ENCODE data around the gene SLC6A9.
A peak's percentile ranks its signal among the peaks of the same experiment; 100 is the strongest.

SLC6A9 gene

DNA sequence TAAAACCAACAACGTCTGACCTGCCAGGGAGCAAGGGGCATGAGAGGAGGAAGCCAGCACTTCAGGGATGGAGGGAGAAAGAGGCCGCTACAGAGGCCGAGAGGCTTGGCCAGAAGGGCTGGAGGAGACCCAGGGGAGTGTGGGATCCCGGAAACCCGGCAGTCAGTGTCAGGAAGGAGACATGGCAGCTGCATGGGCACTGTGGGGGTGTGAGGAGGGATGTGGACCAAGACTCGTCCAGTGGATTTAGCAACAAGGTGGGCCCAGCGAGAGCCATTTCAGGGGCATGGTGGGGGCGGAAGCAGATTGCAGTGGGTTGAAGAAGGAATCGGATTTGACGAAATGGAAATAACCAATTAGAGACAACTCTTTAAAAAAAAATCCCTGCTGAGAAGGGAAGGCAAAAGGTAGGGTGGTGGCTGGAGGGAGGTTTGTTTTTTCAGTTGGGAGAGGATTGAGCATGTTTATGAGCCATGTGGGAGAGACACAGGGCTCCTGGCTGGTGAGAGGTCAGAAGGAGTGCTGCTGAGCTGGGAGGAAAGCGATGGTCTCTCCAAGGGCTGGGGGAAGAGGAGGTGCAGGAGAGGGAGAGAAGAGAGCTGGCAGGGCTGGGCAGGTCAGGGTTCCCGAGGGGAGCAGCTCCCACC is 47.9 kb downstream of the SLC6A9 start:
- DNase-seq (ENCODE audit: low read depth in 2 of 2) = no peak

DNA sequence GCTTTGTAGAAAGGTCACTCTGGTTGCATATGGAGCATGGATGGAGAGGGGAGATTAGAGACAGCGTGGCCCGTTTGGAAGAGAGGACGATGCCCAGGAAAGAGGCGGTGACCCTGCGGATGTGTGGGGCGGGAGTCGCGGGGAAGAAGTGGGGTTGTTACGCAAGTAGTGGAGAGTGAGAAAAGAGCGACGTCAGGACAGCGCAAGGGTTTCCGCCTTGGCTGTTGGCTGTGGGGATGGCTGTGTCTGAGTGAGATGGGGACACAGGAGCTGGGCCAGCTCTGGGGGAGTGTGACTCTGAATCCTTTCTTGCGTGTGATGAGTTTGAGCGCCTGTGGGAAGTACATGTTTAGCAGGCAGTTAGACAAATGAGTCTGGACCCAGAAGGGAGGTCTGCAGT is 48.5 kb downstream of the SLC6A9 start:
- no peak for DNase-seq (ENCODE audit: low read depth in 2 of 2)

DNA sequence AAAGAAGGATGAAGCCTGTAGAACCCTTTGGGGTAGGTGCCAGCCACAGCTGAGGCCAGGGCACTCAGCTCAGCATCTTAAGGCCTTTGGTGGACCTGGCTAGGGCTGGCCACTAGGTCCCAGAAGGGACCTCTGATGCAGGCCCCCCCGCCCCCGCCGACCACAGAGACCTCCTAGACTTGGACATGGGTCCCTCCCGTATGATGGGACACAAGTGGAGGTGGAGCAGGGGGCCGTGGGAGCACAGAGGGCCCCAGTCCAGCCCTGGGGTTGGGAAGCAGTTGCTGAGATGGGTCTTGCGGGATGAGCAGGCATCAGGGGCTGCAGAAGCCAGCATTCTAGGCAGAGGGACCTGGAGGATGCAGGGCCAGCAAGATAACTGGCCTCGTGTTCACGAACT is 49.0 kb downstream of the SLC6A9 start:
- no peak for DNase-seq (ENCODE audit: low read depth in 2 of 2)

DNA sequence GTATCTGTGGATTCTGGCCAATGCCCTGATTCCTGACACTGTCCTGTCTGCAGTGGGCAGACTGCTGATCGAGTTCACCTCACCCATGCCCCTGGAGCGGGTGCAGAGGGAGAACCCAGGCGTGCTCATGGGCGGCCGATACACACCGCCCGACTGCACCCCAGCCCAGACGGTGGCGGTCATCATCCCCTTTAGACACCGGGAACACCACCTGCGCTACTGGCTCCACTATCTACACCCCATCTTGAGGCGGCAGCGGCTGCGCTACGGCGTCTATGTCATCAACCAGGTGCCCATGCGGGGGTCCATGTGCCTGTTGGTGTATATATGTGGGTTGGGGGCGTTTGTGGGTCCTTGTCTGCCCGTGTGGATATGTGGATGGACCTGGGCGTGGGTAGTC is 49.6 kb downstream of the SLC6A9 start:
- no peak for DNase-seq (ENCODE audit: low read depth in 2 of 2)

DNA sequence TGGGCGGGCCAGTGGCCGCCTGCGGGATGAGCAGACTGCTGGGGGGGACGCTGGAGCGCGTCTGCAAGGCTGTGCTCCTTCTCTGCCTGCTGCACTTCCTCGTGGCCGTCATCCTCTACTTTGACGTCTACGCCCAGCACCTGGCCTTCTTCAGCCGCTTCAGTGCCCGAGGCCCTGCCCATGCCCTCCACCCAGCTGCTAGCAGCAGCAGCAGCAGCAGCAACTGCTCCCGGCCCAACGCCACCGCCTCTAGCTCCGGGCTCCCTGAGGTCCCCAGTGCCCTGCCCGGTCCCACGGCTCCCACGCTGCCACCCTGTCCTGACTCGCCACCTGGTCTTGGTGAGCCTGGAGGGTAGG is 50.1 kb downstream of the SLC6A9 start:
- no peak for DNase-seq (ENCODE audit: low read depth in 2 of 2)

DNA sequence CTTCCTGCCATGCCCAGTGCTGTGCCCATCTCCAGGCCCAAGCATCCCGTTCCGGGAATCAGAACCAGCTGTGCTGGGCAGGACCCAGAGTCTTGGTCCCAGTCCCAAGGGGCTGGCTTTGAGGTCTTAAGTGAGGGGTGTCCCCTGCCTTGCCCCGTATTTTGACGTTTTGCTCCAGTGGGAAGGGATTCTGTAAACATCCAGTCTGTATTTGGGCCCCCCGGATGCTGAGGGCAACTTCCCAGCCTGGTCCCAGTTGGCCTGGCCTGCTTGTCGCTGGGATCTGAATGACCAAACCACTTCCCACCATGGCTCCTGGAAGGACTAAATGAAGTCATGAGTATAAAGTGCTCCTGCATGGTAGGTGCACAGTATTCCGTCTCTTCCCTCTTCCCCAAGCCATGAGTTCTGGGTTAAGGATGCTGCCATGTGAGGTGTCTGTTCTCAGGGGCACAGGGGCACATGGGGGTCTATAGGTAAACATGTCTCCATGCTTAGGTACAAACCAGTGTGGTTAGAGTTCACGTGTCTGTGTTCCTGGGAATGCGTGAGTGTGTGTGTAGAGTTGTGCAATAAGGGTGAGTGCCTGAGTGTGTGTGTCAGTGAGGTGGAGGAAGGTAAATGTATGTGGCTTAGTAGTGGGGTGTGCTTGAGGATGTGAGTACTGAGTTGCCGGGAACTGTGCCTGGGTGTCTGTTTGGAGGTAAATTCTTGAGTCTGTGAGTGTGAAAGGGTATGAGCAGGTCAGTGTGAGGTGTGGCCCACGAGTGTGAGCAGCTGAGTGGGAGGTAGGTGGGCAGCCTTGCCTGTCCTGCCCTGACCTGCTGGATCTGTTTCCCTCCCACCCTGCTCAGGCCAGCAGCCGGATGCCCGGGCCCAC is 50.8 kb downstream of the SLC6A9 start:
- DNase-seq (ENCODE audit: low read depth in 2 of 2) = no peak

DNA sequence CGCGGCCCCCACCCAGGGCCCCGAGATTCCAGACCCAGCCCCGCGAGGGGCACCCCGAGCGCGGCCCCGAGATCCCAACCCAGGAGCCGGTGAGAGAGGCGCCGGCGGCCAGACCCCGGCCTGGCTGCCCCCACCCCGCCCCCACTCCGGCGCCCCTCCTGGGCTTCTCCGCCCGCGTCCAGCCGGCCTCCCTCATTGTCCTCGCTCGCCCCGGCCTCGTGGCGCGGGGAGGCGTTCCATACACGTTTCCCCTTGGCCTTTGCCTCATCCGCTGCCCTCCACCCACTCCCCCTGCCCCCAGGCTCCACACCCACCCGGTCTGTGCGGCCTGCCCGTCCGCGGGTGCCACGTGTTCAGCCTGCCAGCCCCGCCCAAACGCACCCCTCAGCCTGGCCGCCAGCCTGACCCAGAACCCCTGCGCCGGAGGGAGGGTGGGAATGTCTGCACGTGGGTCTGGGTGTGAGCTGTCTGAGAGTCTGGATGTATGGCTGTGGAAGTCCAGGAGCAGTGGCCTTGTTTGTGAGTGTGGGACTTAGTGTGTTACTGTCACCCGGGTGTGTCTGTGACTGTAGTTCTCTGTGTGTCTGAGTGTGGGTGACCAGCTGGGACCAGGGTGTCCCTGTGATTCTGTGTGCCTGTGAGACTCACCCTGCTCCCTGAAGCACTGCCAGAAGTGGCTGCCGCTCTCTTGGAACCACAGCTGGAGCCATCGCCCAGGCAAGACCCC is 51.6 kb downstream of the SLC6A9 start:
- DNase-seq (ENCODE audit: low read depth in 2 of 2) = peak in 1 of 2 donors; percentile 22

DNA sequence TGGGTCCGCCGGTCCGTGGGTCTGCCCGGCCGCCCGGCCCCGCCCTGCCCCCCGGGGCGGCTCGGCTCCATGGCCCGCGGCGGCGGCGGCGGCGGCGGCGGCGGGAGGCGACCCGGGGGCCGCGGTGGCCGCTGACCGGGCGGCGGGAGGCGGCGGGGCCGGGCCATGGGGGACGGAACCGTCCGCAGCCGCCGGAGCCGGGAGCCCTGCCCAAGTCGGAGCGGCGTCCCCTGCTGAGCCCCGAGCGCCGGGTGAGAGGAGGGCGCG is 52.1 kb downstream of the SLC6A9 start:
- DNase-seq (ENCODE audit: low read depth in 2 of 2) = no peak

DNA sequence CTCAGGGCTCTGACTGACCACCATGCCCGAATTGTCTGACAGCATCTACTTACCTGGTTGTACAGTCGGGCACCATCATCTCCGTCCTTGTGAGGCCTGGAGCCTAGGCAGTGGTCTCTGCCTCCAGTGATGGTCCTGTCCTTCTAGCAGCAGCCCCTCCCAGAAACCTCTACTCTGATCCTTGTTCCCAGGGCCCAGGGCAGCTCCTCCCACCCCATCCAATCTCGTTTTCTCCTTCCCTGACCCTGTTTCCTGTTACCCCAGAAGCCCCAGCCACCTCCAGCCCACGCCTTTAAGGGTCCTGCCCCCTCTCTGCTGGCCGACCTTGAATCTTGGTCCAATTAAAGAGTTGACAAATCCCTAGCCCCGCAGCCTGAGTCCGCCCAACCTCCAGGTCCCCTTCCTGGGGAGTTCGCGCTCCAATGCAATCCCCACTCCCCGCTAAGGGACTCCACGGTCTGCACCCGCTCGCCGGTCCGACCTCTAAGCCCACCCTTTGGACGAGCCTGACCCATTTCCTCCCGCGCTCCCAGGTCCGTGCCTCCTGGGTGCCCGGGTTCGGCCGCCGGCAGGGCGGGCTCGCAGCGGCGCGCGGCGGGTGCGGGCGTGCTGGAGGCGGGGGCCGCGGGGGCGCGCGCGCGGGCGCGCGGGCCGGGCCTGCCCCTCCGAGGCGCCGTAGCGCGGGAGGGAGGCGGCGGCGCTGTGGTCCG is 52.6 kb downstream of the SLC6A9 start, which contains the start of gene B4GALT2:
TSS of gene B4GALT2 (plus strand) at position 660 of the 710 bp plus-strand sequence. CDS start 1,951 bp downstream, outside the sequence.
- peak in 1 of 2 donors; percentile 51 for DNase-seq (ENCODE audit: low read depth in 2 of 2)

DNA sequence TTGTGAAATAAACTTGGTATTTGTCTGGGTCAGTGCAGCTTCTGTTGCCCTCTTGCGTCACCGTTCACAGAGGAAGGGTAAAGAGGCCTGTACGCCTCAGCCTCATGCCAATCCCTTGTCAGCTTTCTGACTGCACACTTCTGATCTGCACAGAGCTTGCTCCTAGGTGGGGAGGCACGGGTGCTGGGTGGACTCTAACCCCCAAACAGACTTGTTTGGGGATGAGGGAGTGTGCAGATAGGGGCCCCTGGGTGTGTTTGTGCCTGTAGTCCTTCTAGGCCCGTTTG is 53.1 kb downstream of the SLC6A9 start:
- no peak for DNase-seq (ENCODE audit: low read depth in 2 of 2)

DNA sequence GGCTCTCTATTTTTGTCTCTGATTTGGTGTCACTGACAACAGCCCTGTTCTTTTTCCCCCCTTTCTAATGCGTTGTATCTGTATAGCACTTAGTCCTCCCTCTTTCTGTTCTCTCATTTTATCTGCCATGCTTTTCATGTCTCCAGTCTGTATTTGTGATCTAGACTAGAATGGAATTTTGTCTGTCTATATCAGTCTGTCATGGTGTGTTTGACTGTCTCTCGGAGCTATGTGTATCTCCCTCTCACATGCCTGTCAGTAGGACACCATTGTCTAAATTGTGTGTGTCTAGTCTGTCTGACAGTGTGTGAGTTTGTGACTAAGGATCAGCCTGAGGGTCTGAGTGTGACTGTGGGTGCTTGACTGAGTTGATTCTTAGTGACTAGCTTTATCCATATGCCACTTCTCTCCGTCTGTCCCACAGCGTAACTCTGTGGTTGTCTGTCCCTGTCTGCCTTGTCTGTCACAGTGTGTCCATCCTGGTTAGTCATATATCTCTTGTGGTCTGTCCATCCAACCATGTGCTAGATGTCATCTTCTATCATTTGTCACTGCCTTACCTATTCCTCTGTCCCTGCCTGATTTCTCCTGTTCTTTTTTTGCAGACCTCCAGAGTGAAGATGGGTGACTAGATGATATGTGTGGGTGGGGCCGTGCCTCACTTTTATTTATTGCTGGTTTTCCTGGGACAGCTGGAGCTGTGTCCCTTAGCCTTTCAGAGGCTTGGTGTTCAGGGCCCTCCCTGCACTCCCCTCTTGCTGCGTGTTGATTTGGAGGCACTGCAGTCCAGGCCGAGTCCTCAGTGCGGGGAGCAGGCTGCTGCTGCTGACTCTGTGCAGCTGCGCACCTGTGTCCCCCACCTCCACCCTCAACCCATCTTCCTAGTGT is 53.6 kb downstream of the SLC6A9 start:
- no peak for DNase-seq (ENCODE audit: low read depth in 2 of 2)

DNA sequence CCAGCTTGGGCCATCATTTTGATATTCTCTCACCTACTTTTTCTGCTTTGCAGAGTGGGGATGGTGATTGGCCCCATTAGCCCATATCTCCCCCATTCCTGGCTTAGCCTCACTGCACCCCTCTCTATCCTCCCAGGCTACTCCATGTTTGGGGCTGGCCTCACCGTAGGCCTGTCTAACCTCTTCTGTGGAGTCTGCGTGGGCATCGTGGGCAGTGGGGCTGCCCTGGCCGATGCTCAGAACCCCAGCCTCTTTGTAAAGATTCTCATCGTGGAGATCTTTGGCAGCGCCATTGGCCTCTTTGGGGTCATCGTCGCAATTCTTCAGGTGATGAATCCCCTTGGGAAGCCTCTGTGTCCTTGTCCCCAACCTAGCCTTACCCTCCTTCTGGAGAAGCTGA is 54.4 kb downstream of the SLC6A9 start:
- no peak for DNase-seq (ENCODE audit: low read depth in 2 of 2)

DNA sequence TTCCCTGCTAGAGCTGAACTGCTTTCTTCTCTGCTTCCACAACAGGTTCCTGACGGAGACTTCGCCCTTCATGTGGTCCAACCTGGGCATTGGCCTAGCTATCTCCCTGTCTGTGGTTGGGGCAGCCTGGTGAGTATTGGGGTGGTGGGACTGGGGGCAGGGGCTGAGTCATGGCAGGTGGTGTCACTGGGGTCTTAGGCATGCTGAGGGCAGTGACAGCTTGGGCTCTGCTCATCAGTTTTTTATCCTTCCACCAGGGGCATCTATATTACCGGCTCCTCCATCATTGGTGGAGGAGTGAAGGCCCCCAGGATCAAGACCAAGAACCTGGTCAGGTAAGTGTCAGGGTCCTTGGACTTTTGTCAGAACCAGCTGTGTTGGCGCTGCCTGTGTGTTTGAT is 55.2 kb downstream of the SLC6A9 start:
- DNase-seq (ENCODE audit: low read depth in 2 of 2) = no peak

DNA sequence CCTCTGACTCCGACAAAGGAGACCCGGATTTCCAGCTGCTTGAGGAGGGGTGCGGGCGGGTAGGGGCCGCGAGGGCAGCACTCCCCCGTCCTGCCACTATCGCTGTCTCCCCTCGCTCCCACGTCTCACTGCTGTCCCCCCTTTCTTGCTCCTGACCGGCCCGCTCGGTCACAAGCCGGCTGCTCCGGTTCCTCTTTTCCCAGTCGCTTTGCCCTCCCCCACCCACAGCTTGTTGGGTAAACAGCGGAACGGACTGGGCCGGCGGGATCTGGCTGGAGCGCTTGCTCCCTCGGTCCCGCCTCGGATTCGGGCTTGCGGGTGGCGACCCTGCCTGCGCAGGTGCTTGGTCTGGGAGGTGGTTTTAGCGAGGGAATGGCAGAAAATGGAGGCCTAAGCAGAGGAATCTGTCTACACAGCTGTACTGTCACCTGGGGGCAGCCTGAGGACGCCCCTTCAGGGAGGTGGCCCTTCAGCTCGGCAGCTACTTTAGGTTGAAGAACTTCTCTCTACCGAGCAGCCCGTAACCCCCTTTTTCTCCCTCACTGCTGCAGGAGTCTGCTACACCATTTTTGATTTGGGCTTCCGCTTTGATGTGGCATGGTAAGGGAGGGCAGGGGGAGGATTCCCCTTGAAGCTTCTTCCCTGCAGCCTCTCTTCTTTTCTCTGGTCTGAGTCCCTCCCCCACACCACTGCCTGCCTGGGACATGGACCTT is 55.9 kb downstream of the SLC6A9 start:
- DNase-seq (ENCODE audit: low read depth in 2 of 2) = no peak

DNA sequence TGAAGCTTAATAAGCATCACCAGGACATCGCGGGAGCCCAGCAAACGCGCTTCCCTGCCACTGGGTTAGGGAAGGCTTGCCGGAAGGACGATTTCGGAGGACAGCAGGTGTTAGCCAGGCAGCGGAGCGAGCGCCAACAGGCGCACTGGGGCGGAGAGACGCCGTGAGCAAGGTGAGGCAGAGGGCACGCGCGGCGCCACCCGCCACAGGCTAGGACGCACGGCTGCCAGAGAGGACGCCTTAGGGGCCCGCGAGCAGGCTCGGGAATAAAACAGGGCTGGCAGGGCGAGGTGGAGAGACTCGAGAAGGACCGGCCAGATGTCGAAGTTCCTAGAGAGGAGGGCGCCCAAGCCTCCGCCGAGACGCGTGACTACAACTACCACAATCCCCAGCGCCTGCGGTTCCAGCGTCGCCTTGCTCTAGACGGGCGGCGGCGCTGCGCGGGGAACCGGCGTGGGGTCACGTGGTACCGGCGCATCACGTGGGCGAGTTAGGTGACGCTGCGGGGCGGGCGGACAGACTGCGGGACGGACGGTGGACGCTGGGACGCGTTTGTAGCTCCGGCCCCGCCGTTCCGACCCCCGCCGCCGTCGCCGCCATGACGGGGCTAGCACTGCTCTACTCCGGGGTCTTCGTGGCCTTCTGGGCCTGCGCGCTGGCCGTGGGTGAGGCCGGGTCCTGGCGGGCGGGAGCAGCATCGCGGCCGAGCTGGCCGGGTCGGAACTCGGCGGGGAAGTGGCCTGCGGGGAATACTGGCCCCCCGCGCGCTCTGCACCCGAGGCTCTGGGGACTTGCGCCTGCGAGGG is 56.6 kb downstream of the SLC6A9 start, which contains the start of gene ATP6V0B:
TSS of gene ATP6V0B (plus strand) at position 518 of the 806 bp plus-strand sequence. CDS start at position 599, 81 bp downstream.
- peak; percentile 91 to 96 for DNase-seq (ENCODE audit: low read depth in 2 of 2)

DNA sequence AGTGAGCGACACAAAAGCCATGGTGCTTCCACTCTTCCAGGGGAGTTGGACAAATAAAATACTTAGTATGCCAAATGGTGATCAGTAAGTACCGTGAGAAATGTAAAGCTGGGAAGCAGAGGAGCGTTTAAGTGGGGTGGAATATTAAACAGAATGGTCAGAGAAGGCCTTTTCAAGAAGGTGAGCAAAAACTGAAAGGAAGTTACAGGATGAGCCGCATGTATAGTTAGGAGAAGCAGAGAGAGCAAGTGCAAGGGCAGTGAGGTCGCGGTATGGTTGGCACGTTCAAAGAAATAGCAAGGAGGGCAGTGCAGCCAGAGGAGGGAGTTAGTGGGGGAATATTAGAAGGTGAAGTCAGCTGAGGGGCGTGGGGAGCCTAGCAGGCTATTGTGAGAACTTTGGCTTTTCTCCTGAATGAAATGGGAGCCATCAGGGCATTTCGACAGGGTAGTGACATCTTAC is 57.2 kb downstream of the SLC6A9 start:
- DNase-seq (ENCODE audit: low read depth in 2 of 2) = no peak

DNA sequence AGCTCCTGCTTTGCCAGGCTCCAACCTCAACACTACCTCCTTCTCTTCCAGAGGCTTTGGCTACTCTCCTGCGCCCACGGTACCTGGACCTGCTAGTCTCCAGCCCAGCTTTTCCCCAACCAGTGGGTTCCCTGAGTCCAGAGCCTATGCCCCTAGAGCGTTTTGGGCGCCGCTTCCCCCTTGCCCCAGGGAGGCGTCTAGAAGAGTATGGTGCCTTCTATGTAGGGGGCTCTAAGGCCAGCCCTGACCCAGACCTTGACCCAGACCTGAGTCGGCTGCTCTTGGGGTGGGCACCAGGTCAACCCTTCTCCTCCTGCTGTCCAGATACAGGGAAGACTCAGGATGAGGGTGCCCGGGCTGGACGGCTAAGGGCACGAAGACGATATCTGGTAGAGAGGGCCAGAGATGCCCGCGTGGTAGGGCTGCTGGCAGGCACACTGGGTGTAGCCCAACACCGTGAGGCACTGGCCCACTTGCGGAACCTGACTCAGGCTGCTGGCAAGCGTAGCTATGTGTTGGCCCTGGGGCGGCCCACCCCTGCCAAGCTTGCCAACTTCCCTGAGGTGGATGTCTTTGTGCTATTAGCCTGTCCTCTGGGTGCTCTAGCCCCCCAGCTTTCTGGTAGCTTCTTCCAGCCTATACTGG is 59.8 kb downstream of the SLC6A9 start:
- DNase-seq (ENCODE audit: low read depth in 2 of 2) = no peak

DNA sequence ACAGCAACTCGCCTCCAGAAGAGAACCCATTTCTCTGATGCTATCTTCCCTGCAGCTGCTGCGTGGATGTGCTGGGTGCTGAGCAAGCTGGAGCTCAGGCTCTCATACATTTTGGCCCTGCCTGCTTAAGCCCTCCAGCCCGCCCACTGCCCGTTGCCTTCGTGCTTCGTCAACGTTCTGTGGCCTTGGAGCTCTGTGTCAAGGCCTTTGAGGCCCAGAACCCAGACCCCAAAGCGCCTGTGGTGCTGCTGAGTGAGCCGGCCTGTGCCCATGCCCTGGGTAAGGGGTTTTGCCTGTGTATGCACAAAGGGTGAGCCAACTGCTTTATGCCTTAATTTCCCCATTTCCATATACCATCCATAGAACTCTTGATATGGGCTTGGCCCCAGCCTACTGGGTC is 60.4 kb downstream of the SLC6A9 start:
- no peak for DNase-seq (ENCODE audit: low read depth in 2 of 2)

DNA sequence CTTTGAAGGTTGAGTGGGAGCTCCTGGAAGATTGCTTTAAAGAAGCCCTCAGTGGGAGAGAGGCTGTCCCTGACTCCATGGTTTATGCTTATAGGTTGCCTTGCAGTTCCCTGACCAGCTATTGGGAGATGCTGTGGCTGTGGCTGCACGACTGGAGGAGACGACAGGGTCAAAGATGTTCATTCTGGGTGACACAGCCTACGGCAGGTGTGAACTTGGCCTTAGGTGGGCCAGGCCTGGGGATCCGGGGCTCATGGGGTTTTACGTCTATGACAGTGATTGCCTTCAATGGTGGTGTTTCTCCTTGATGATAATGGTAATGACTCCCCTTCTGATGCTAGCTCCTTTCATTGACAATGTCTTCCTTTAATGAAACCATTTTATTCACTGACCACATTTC is 60.8 kb downstream of the SLC6A9 start:
- no peak for DNase-seq (ENCODE audit: low read depth in 2 of 2)

All from stimulated activated CD4-positive, alpha-beta T cell treated with anti-CD3 and anti-CD28 coated beads, Interleukin-1b, Interleukin-23, amount 100 ng/mL, for 4 hours (primary cell).